ENCODE results near the gene OR10D3. TPM values are rescaled to one million over a fixed set of nuclear protein-coding genes. Genes with fewer than 3 reads are reported as not detected.
"Not testable (repeated sequence)": the region's sequence is repeated elsewhere in the genome, so short reads cannot be mapped to it uniquely, and the experiment has no call there.

OR10D3 gene
- total and polyA plus RNA-seq, 7 donors = not detected

GRCh38 chr11:124168796-124169195, 14.3 kb upstream of the OR10D3 start:
- DNase-seq (no peak), ATAC-seq (no peak)
- Histone ChIP-seq H3K9me3 (no peaks in the 10 kb centered on the region), H3K27me3 (ENCODE audit: insufficient read depth in 3 of 3, low read length in 2 of 3) (no peaks in the 10 kb centered on the region), H3K4me3 (no peak overlapping the region), H3K36me3 (ENCODE audit: insufficient read depth in 1 of 2, low read depth in 1 of 2) (no peaks in the 10 kb centered on the region), H3K27ac (no peak overlapping the region), H3K4me1 (no peaks in the 10 kb centered on the region)
- TF ChIP-seq CTCF (IDR thresholded peaks at IDR 0.05) = no peak
- intact Hi-C loops (cut with DNase I) = no loop called here

GRCh38 chr11:124170315-124170714, 12.8 kb upstream of the OR10D3 start:
- H3K36me3 ChIP-seq (ENCODE audit: insufficient read depth in 1 of 2, low read depth in 1 of 2); H3K27ac ChIP-seq; H3K4me3 ChIP-seq; H3K27me3 ChIP-seq (ENCODE audit: insufficient read depth in 3 of 3, low read length in 2 of 3); H3K9me3 ChIP-seq; intact Hi-C loops (cut with DNase I); DNase-seq; H3K4me1 ChIP-seq; ATAC-seq: not testable (repeated sequence)
- 79 to 100% methylated on average over 2 of the region's 12 CpGs; no CpG with 5 or more reads in 1 of the 3 donors for WGBS, 3 donors

DNA sequence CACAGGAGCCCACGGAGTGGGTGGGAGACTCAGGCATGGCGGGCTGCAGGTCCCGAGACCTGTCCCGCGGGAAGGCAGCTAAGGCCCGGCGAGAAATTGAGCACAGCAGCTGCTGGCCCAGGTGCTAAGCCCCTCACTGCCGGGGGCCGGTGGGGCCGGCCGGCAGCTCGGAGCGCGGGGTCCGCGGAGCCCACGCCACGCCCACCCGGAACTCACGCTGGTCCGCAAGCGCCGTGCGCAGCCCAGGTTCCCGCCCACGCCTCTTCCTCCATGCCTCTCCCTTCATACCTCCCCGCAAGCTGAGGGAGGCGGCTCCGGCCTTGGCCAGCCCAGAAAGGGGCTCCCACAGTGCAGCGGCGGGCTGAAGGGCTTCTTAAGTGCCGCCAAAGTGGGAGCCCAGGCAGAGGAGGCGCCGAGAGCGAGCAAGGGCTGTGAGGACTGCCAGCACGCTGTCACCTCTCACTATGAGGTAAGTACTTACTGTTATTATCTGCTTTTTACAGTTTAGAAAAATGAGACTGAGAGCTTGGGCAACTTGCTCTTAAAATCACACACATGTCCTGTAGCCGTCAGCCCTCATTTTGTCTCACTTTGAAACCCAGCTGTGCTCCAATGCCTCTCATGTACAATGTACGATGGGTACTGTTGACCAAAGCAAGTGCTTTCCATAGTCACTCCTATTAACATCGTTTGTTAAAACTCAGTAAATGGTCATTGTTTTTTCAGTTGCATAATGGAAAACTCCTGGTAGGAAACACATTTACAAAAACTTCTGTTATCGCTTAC, 12.2 kb upstream of the OR10D3 start:
- ATAC-seq (no peak), DNase-seq (no peak)
- intact Hi-C loops (cut with DNase I) = no loop called here
- Histone ChIP-seq H3K9me3 (no peaks in the 10 kb centered on the region), H3K27ac (no peak overlapping the region), H3K4me3 (no peak overlapping the region), H3K27me3 (ENCODE audit: insufficient read depth in 3 of 3, low read length in 2 of 3) (no peaks in the 10 kb centered on the region), H3K36me3 (ENCODE audit: insufficient read depth in 1 of 2, low read depth in 1 of 2) (no peaks in the 10 kb centered on the region), H3K4me1 (no peaks in the 10 kb centered on the region)
- 89 to 93% (median 92%) methylated on average over 18 to 38 of the region's 40 CpGs for WGBS, 3 donors
- TF ChIP-seq CTCF (IDR thresholded peaks at IDR 0.05) = no peak

DNA sequence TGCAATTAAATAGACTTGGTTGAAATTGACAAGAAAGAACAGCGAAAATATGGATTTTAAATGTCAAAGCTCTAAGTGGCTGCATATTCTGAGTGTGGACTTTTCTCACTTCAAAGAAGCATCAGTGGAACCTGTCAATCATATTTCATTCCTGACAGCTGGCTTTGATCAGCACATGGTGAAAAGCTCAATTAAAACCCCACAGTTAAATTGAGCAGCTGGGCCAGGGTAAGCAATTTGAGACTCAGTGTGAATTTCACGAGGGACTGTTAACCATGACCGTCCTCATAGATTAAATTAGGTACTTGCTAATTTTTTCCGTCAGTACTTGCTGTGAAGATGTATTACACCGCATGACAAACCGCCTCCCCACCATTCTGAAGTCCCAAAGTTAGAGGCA, 11.0 kb upstream of the OR10D3 start:
- no peaks in the 10 kb centered on the region for H3K36me3 ChIP-seq (ENCODE audit: insufficient read depth in 1 of 2, low read depth in 1 of 2)
- TF ChIP-seq CTCF (IDR thresholded peaks at IDR 0.05) = no peak
- WGBS, 3 donors = 39 to 46% (median 42%) methylated on average over 6 of the region's 6 CpGs
- H3K4me1 ChIP-seq = no peaks in the 10 kb centered on the region
- no peaks in the 10 kb centered on the region for H3K27me3 ChIP-seq (ENCODE audit: insufficient read depth in 3 of 3, low read length in 2 of 3)
- intact Hi-C loops (cut with DNase I) = no loop called here
- H3K27ac ChIP-seq = no peak overlapping the region
- no peaks in the 10 kb centered on the region for H3K9me3 ChIP-seq
- no peak for DNase-seq
- no peak overlapping the region for H3K4me3 ChIP-seq
- ATAC-seq = no peak

GRCh38 chr11:124172599-124172998, 10.5 kb upstream of the OR10D3 start:
- Histone ChIP-seq H3K36me3 (ENCODE audit: insufficient read depth in 1 of 2, low read depth in 1 of 2) (no peaks in the 10 kb centered on the region), H3K4me3 (no peak overlapping the region), H3K27ac (no peak overlapping the region), H3K9me3 (no peaks in the 10 kb centered on the region), H3K4me1 (no peaks in the 10 kb centered on the region), H3K27me3 (ENCODE audit: insufficient read depth in 3 of 3, low read length in 2 of 3) (no peaks in the 10 kb centered on the region)
- DNase-seq (no peak), ATAC-seq (no peak)
- 92 to 98% (median 95%) methylated on average over 1 of the region's 1 CpG for WGBS, 3 donors
- no peak for TF ChIP-seq CTCF (IDR thresholded peaks at IDR 0.05)
- intact Hi-C loops (cut with DNase I) = no loop called here
